ENCODE measurements around the gene MX1.

MX1 gene

GRCh38 chr21:41460578-41461527 is 34.8 kb downstream of the MX1 start:
- DNase-seq (ENCODE audit: low spot score): no peak

- no peak for DNase-seq (ENCODE audit: low spot score)
These were observed 39.2 kb downstream of the MX1 start for GRCh38 chr21:41465176-41465781.

GRCh38 chr21:41466024-41466820 is 40.2 kb downstream of the MX1 start:
- DNase-seq (ENCODE audit: low spot score): no peak

GRCh38 chr21:41470054-41470453 is 44.0 kb downstream of the MX1 start:
- DNase-seq (ENCODE audit: low spot score): no peak

GRCh38 chr21:41472753-41473548 is 46.9 kb downstream of the MX1 start:
- no peak for DNase-seq (ENCODE audit: low spot score)

- no peak for DNase-seq (ENCODE audit: low spot score)
These were observed 49.8 kb downstream of the MX1 start for GRCh38 chr21:41475714-41476420.

- DNase-seq (ENCODE audit: low spot score): no peak
These were observed 51.7 kb downstream of the MX1 start for GRCh38 chr21:41477641-41478318.

GRCh38 chr21:41478319-41479177 is 52.5 kb downstream of the MX1 start:
- no peak for DNase-seq (ENCODE audit: low spot score)

GRCh38 chr21:41479686-41480085 is 53.6 kb downstream of the MX1 start:
- no peak for DNase-seq (ENCODE audit: low spot score)

GRCh38 chr21:41480086-41480690 is 54.1 kb downstream of the MX1 start:
- DNase-seq (ENCODE audit: low spot score): no peak

- DNase-seq (ENCODE audit: low spot score): no peak
These were observed 55.2 kb downstream of the MX1 start for GRCh38 chr21:41481191-41481590.

GRCh38 chr21:41482301-41482700 is 56.3 kb downstream of the MX1 start:
- no peak for DNase-seq (ENCODE audit: low spot score)

GRCh38 chr21:41482980-41483379 is 56.9 kb downstream of the MX1 start:
- no peak for DNase-seq (ENCODE audit: low spot score)

- DNase-seq (ENCODE audit: low spot score): no peak
These were observed 57.4 kb downstream of the MX1 start for GRCh38 chr21:41483415-41483814.

GRCh38 chr21:41483973-41484372 is 57.9 kb downstream of the MX1 start:
- DNase-seq (ENCODE audit: low spot score): no peak

- DNase-seq (ENCODE audit: low spot score): no peak
These were observed 61.0 kb downstream of the MX1 start for GRCh38 chr21:41487082-41487481.

GRCh38 chr21:41488080-41488479 is 62.0 kb downstream of the MX1 start:
- DNase-seq (ENCODE audit: low spot score): no peak

GRCh38 chr21:41489329-41489728 is 63.3 kb downstream of the MX1 start:
- DNase-seq (ENCODE audit: low spot score): no peak

- no peak for DNase-seq (ENCODE audit: low spot score)
These were observed 64.3 kb downstream of the MX1 start for GRCh38 chr21:41490330-41490729.

Measured in D341Med (cell line).